Hepatic stellate cell (primary cell): ENCODE results near the gene TXNRD2.
A peak's percentile ranks its signal among the peaks of the same experiment; 100 is the strongest.

ENCODE experiments used
- DNase-seq: peaks from one replicate; pipeline ENCODE4 v3.0.0; 2011; ENCODE audit warnings: low spot score

TXNRD2 gene

GRCh38 chr22:19941365-19942082 lies at the start of gene TXNRD2, which contains the start of gene COMT:
TXNRD2 (minus strand) TSS chr22:19941818; CDS start chr22:19941803, 15 bp downstream.
COMT (plus strand) TSS chr22:19941772; CDS start chr22:19962527, 20,755 bp downstream.
- DNase-seq = peak; percentile 89

GRCh38 chr22:19991395-19991644 lies 49.7 kb upstream of the TXNRD2 start:
- DNase-seq = peak; percentile 47

GRCh38 chr22:19990609-19991394 lies 49.2 kb upstream of the TXNRD2 start:
- DNase-seq = no peak

DNA sequence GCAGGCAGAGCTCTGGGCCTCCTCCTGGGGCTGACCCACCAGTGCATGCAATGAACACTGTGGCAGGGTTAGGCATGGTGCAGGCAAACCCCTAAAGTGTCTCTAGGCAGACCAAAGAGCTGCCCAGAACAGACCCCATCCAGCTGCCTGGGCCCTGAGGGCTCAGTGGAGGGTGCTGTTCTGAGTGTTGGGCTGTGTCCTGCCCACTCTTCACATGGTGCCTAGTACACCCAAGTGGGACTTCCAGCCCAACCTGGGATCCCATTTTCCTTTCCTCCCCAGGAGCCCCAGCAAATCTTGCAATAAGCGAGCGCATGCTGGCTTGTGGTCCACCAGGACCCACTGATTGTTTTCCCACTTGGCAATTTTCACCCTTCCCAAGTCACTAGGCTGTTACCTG lies 48.6 kb upstream of the TXNRD2 start:
- DNase-seq = no peak

GRCh38 chr22:19989725-19990067 lies 48.1 kb upstream of the TXNRD2 start:
- DNase-seq = no peak

- DNase-seq = no peak
Measured at GRCh38 chr22:19988965-19989724, 47.5 kb upstream of the TXNRD2 start.

- DNase-seq = no peak
Measured at GRCh38 chr22:19988331-19988808, 46.8 kb upstream of the TXNRD2 start.

DNA sequence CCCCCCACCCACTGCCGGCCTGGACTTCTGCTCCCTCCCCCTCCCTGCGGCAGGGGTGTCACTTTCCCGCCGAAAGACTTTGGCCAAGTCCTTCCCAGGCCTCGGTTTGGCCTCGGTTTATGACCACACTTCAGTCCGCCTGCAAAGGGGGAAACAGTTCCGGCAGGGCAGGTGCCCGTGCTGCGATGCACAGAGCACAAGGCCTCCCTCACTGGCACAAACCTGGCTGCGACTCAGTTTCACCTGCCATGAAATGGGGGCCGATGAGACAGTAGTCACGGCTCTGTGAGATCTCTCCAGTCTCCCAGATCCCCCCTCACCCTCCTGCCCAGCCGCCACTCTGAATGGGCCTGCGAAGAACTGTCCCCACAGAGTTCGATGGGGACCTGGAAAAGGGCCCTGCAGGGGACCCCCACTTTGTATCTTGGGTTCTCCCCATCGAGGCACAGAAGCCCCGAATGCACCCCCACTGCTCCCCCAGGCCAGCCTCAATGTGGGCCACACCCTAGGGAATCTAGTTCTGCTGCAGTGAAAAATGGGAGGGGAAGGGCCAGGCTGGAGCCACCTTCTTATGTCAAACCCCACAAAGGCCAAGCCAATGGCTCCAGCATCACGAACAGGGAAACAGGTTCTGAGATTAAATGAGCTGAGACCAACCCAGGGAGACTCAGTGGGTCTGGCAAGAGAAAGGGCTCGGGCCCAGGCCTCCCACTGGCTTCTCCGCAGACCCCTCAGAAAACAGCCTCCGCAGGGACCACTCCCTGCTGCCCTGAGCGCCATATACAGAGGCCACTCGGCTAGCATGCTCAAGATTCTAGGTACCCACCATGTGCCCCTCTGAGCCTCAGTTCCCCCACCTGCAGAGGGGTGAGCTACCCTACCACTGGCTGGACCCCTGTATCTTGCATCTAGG lies 46.0 kb upstream of the TXNRD2 start:
- no peak for DNase-seq

DNA sequence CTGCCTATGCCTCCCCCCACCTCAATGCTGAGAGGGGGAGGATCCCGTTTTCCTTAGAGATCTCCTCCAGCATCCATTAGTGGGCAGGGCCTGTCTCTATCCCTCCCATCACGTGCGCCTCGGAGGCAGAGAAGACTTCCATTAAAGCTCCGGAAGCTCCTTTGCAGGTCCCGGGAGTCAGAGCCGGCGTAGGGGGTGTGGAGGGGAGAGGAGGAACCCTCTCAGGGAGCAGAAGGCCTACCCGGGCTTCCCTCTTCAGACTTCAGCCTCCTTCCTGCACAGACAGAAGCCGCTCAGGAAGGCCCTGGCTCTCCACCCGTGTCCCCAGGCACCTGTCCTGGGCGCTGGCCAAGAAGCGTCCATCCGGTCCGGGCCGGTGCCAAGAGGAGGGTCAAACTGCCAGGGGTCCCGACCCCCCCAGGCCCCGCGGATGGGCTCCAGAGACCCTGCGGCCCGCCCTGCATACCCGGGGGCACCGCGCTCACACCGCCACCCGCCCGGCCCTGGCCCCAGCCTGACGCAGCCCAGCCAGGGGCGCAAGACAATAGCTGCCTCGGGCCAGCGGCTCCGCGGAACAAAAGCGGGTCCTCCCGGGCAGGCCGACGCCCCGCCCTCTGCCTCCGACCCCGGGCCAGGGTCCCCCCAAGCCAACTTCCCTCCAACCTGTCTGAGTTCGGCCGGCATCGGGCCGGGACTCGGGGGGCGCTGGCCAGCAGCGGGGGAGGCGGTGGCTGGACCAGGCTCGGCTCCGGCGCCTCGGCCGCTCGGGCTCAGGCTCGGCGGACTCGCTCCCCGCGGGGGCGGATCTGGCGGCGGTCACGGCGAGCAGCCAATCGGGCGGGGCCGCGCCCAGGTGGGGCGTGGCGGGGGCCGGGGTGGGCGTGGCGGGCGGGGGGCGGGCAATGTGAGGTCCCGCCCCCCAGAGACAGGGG lies 45.1 kb upstream of the TXNRD2 start:
- peak; percentile 98 for DNase-seq

GRCh38 chr22:19986011-19986409 lies 44.4 kb upstream of the TXNRD2 start:
- DNase-seq = no peak

DNA sequence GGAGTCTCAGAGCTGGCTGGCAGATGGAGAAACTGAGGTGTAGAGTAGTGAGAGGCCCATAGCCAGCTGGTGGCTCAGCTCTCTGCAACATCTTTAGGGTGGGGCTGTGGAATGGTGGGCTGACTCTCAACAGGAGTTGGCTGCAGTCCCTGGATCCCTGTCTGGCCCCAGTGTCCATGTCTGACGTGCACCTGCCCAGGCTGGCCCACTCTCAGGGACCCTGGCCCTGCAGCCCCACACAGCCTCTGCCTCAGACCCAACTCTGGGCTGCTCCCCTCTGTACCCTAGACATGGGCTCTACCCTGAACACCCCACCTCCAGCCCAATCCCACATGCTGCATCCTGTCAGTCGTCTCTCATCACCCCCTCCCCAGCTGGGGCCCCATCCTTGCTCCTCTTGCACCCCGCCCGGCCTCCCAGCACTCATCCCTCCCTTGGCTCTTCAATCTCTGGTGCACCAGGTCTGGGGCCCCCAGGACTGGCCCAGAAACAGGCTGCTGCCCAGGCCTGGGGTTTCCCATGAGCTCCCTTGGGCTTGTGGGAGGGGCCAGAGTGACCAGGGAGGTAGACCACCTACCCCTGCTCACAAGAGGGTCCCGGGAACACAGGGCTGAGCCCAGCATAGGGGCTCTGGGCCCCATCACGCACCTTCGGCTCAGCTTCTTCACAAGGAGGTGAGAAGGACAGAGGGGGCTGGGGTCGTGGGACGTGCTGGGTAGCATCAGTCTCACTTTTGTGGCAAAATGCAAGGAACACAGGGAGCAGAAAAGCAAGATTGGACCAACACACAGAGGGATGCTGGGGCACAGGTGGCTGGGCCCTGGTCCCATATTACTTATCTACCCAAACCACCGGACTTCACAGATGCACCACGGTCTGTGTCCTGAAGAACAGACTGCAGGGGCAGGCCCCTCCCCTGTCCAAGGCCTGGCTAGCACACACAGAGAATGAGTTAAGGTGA lies 43.5 kb upstream of the TXNRD2 start:
- no peak for DNase-seq

- DNase-seq = peak; percentile 91
Measured at GRCh38 chr22:19984201-19984753, 42.7 kb upstream of the TXNRD2 start.

DNA sequence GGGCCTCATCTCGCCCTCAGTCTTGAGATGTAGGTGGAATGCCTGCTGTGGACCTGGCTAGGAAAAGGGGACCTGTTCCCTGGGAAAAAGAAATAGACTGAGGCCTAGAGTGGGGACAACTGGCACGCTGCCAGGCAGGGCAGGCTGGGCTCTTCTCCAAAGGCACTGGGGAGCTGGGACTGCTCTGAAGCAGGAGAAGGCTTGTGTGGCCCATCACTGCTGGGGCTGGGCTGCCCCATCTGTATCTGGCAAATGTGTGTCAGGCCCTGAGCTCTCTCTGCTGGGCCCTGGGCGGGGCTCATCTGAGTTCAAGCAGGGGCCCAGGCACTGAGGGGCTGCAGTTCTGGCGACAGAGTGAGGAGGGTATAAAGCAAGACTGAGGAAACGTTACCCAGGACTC lies 42.1 kb upstream of the TXNRD2 start:
- no peak for DNase-seq

DNA sequence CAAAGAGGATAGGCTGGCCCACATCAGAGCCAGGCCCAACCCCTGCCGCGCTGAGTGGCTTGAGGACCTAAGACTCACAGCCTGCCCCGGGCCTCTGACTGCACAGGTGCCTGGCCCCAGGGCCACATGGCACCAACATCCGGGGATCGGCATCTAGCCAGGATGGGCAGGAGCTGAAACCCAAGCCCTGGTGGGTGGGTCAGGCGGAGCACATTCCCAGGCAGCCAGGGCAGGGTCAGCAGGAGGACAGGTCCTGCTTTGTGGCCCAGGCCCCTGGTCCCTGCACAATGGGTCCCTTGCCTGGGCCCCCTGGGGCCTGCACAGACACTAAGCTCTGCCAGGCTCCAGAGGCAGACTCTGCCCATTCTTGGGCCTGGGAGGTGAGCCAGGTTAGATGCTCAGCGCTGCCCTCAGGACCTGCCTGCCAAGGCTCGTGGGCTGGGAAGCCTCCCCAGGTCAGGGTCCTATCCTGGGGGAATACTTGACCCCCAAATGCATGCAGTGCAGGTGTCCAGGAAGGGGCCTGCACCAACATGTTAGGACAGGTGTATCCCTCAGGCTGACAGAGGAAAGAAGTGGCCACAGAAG lies 41.5 kb upstream of the TXNRD2 start:
- no peak for DNase-seq

GRCh38 chr22:19981961-19982920 lies 40.6 kb upstream of the TXNRD2 start:
- DNase-seq = no peak

GRCh38 chr22:19981171-19981960 lies 39.7 kb upstream of the TXNRD2 start:
- no peak for DNase-seq

GRCh38 chr22:19980766-19981165 lies 39.1 kb upstream of the TXNRD2 start:
- no peak for DNase-seq
